Left colon (tissue), 2 donors: ENCODE measurements around the gene CTTN. TPM values are rescaled to one million over a fixed set of nuclear protein-coding genes. Genes with fewer than 3 reads are reported as not detected.
"Not testable (repeated sequence)": the region's sequence is repeated elsewhere in the genome, so short reads cannot be mapped to it uniquely, and the experiment has no call there.

Source experiments
- ATAC-seq: fragments of 200-7000 bp; cut with Tn5 transposase; one replicate; pipeline ENCODE4 v1.9.1; 2020; ENCODE audit warnings: mild to moderate bottlenecking, moderate library complexity
- DNase-seq, 2 donors: peaks; one replicate each; pipeline ENCODE4 v3.0.0-alpha.2; 2020
- intact Hi-C, 2 donors: fragments of 100-400 bp; cut with DNase I in 1 of 2; cut with micrococcal nuclease in 1 of 2; formaldehyde crosslinking; loops; one replicate each; pipeline versions ENCODE4 v1.11.2 to v1.14.0; 2022; cut with DNase I, micrococcal nuclease
- total RNA-seq, 2 donors: library from RNA; stranded (reverse); fragmentation: NEBNext Ultra II Directional; extraction: Animal tissue kit (Norgen Biotek cat#: 25700); gene quantifications; one replicate each; pipeline ENCODE4 v1.2.1, GENCODE V29; 2021
- donor health status: DM: no; HTN: no; CAD: no.
- donor health status: DM: yes; HTN: yes; CAD: no.

The CTTN gene
- total RNA-seq, 2 donors from 2014 or later, result 279 to 312 TPM

GRCh38 chr11:70435765-70436500, 37.6 kb downstream of the CTTN start:
- ATAC-seq, result no peak
- intact Hi-C loops, result no loop called here

GRCh38 chr11:70436501-70436860, 38.2 kb downstream of the CTTN start:
- DNase-seq (no peak), ATAC-seq (no peak)
- intact Hi-C loops, result no loop called here

More at GRCh38 chr11:70435765-70436500, 37.6 kb downstream of the CTTN start:
- DNase-seq, result no peak

GRCh38 chr11:70437111-70437784, 38.9 kb downstream of the CTTN start:
- intact Hi-C loops, result no loop called here

GRCh38 chr11:70440206-70440605, 41.9 kb downstream of the CTTN start:
- ATAC-seq (peak; percentile 71), DNase-seq (no peak)
- intact Hi-C loops, result no loop called here

More at GRCh38 chr11:70437111-70437784, 38.9 kb downstream of the CTTN start:
- ATAC-seq (no peak), DNase-seq (no peak)

GRCh38 chr11:70443773-70444030, 45.4 kb downstream of the CTTN start:
- ATAC-seq (no peak), DNase-seq (no peak)
- intact Hi-C loops, result no loop called here

GRCh38 chr11:70445091-70445490, 46.8 kb downstream of the CTTN start:
- ATAC-seq, result no peak
- intact Hi-C loops, result no loop called here
- no peak for DNase-seq

GRCh38 chr11:70445605-70446004, 47.3 kb downstream of the CTTN start:
- DNase-seq (no peak), ATAC-seq (no peak)
- intact Hi-C loops, result no loop called here

GRCh38 chr11:70448983-70449567, 50.7 kb downstream of the CTTN start:
- ATAC-seq, result no peak
- DNase-seq, result no peak
- intact Hi-C loops, result no loop called here

- DNase-seq (no peak), ATAC-seq (no peak)
- intact Hi-C loops, result no loop called here
Measured at GRCh38 chr11:70454197-70454767, 56.0 kb downstream of the CTTN start.

GRCh38 chr11:70454811-70455210, 56.5 kb downstream of the CTTN start:
- ATAC-seq, DNase-seq, intact Hi-C loops: not testable (repeated sequence)

- DNase-seq, result no peak
- no peak for ATAC-seq
- intact Hi-C loops, result no loop called here
Measured at GRCh38 chr11:70455354-70455753, 57.0 kb downstream of the CTTN start.

GRCh38 chr11:70456921-70457532, 58.7 kb downstream of the CTTN start:
- ATAC-seq (no peak), DNase-seq (no peak)
- intact Hi-C loops, result no loop called here

- DNase-seq (no peak), ATAC-seq (no peak)
- intact Hi-C loops, result no loop called here
Measured at GRCh38 chr11:70458736-70459135, 60.4 kb downstream of the CTTN start.

- DNase-seq (no peak), ATAC-seq (no peak)
- intact Hi-C loops, result loop anchor here in 1 of 2 donors (10.0 kb wide), 1 partner anchor 295 kb away; no protein-coding TSS in a partner anchor
Measured at GRCh38 chr11:70460111-70460510, 61.8 kb downstream of the CTTN start.

GRCh38 chr11:70460964-70461363, 62.6 kb downstream of the CTTN start:
- intact Hi-C loops, result loop anchor here in 1 of 2 donors (10.0 kb wide), 1 partner anchor 294 kb away; no protein-coding TSS in a partner anchor
- DNase-seq, result no peak
- no peak for ATAC-seq

GRCh38 chr11:70462818-70463477, 64.6 kb downstream of the CTTN start:
- ATAC-seq (no peak), DNase-seq (no peak)
- intact Hi-C loops, result loop anchor here in 1 of 2 donors (10.0 kb wide), 1 partner anchor 292 kb away; no protein-coding TSS in a partner anchor

- intact Hi-C loops, result loop anchor here in 1 of 2 donors (10.0 kb wide), 1 partner anchor 291 kb away; no protein-coding TSS in a partner anchor
- ATAC-seq (no peak), DNase-seq (no peak)
Measured at GRCh38 chr11:70463478-70464255, 65.3 kb downstream of the CTTN start.
